GM12874 (cell line): Measurements from ENCODE around the gene SDF2L1.

Source experiments
- TF ChIP-seq, protein P1 (sequence below): IDR thresholded peaks from 2 replicates; pipeline ENCODE4 v1.5.1; 2011; ENCODE audit warnings: low read depth, mild to moderate bottlenecking, control low read depth, low read length, moderate library complexity; ENCODE audit not compliant: insufficient read depth

SDF2L1 gene

DNA sequence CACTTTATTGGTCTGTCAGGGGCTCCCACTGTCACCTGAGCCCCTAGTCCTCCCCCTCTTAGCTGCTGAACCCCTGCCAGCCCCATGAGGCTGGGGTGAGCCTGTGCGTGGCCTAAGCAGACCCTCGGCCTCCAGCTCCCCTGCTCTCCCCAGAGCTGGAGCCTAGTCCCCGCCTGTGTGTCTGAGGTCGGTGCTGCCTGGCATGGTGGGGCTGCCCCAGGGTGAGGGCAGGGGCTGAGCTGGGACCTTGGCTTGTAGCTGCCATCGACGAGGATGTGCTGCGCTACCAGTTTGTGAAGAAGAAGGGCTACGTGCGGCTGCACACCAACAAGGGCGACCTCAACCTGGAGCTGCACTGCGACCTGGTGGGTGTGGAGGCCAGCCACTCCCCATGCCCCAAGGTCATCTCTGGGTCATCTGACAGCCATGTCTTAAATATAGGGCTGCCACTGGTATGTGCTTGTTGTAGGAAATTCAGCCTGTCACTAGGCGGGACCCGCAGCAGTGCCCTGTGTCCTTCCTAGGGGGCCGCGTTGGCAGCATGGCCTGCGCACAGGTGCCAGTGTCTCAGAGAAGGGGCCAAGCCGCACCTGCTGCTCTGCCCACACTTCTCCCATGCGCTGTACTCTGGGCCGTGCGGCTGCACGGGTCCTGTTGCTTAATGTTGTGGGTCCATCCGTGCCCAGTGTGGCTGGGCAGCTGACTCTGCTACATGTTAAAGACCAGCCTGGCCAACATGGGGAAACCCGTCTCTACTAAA is 44.7 kb downstream of the SDF2L1 start:
- TF ChIP-seq, protein P1, sequence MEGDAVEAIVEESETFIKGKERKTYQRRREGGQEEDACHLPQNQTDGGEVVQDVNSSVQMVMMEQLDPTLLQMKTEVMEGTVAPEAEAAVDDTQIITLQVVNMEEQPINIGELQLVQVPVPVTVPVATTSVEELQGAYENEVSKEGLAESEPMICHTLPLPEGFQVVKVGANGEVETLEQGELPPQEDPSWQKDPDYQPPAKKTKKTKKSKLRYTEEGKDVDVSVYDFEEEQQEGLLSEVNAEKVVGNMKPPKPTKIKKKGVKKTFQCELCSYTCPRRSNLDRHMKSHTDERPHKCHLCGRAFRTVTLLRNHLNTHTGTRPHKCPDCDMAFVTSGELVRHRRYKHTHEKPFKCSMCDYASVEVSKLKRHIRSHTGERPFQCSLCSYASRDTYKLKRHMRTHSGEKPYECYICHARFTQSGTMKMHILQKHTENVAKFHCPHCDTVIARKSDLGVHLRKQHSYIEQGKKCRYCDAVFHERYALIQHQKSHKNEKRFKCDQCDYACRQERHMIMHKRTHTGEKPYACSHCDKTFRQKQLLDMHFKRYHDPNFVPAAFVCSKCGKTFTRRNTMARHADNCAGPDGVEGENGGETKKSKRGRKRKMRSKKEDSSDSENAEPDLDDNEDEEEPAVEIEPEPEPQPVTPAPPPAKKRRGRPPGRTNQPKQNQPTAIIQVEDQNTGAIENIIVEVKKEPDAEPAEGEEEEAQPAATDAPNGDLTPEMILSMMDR: no peak

DNA sequence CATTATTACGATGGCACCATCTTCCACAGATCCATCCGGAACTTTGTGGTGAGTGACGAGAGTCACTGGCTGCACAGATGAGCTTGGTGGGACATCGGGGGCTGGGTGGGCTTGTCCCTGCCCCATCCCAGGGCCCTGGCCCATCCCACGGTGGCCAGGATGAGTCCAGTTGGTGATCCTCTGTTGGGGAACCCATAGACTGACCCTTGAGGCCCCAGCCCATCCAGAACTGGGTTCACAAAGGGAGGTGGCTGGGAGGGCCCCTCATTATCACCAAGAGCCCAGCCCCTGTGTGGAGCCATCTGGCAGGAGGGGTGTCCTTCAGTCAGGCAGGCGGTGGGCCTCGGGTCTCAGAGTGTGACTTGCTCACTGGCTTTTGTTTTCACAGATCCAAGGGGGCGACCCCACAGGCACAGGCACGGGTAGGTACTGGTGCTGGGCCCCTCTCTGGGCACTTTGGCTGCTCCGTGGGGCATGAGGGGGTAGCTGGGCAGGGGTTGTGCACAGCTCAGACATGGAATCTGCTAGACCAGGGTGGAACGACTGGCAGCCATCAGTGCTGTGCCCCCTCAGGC is 45.7 kb downstream of the SDF2L1 start:
- TF ChIP-seq, protein P1: no peak

DNA sequence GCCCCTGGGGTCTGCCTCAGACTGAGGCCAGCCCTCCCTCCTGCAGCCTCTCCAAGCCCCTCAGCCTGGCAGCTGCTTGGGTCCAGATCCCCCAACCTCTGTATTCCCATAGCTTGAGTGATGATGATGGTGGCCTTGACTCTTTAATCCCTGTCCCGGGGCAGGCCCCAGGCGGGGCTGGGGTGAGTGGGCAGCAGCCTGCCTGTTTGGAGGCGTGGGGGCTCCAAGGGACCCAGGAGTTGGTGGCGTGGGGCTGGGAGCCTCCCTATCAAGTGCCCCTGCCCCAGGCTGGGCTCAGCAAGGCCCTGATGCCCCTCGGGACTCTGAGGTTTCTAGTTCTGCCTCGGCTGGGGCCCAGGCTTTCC is 46.2 kb downstream of the SDF2L1 start:
- TF ChIP-seq, protein P1: no peak

DNA sequence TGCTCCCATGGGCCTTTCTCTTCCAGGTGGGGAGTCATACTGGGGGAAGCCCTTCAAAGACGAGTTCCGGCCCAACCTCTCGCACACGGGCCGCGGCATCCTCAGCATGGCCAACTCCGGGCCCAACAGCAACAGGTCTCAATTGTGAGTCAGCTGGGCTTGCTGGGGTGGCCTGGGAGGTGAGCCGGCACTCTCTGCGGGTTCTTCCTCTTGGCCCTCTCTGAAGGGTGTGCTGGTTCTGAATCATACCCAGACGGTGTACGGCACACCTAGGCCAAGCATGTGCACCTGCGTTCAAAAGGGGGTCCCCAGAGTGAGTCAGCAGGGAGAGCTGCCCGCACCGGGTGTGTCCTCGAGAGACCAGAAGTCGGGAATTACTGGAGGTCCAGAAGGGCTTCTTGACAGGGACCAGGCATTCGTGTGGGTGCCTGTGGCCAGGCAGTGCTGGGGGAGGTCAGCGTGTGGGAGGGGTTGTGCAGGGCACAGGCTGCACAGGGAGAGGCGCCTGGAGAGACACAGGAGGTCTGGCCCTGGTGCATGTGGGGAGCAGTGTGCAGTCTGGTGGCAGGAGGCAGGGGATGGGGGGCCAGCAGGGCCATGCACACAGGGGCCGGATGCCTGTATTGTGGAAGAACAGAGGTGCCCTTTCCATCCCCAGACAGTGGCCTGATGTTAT is 46.7 kb downstream of the SDF2L1 start:
- TF ChIP-seq, protein P1: no peak

DNA sequence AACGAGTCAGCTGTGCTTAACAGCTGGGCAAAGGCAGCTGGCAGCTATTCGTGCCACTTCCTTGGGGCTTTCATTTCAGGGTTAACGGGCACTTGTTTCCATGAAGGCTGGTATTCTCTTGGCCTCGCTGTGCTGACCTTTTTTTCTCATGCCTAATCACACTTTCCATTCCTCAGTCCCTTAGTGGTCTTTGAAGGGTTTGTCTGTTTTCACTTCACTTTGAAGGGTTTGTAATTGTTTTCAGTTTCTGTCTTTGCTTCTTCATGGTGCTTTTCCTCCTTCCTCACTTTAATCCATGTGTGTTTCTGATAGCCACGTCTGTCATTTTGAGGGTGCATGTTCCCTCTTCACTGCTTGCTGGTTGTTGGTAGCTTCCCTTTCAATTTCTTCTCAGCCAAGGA is 48.3 kb downstream of the SDF2L1 start:
- TF ChIP-seq, protein P1: no peak

DNA sequence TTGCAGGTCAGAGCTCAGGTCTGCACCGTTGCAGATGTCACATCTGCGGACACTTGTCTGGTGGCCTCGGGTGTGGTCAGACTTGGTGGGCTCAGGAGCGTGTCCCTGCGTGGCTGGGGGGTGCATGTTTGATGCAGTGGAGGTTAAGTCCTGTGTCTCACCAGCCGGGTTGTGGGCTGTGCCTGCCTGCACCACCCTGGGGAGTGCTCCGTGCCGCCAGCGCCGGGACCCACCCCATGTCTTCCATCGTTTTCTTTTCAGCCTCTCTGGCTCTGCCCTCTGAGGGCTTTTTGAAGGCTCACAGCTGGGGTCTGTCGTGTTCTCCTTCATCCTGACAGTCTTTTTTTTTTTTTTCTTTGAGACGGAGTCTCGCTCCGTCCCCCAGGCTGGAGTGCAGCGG is 49.7 kb downstream of the SDF2L1 start:
- TF ChIP-seq, protein P1: no peak

DNA sequence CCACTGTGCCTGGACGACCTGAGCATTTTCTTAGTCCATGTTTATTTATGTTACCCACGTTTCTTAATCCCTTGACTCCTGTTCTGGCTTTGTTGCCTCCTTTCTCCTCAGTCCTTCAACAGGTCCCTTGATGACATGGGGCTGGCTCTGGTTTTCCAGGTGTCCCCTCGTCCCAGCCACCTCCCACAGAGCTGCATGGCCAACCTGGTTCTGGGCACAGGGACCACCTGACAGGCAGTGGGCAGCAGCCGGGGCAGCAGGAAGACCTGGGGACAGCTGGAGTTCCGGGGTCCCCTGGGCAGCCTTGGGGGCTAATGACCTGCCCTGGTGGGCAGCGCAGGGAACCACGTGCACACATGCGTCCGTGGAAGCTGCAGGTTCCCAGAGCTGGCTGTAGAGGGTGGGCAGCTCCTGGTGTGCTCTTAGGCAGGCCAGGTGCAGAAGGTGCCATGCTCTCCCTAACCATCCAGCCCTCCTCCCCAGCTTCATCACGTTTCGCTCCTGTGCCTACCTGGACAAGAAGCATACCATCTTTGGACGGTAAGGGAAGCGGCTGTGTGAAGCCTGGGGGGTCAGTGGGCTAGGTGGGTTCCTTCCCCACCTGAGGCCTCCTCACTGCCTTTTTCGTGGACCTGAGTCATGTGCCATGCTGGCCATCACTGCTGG is 51.4 kb downstream of the SDF2L1 start:
- TF ChIP-seq, protein P1: no peak
